Measurements from ENCODE around the gene RIC1. TPM values are rescaled to one million over a fixed set of nuclear protein-coding genes. Genes with fewer than 3 reads are reported as not detected.
"Not testable (repeated sequence)": the region's sequence is repeated elsewhere in the genome, so short reads cannot be mapped to it uniquely, and the experiment has no call there.

Gene RIC1
- total RNA-seq, 2 donors from 2014 or later, result 18.0 to 49.8 TPM

DNA sequence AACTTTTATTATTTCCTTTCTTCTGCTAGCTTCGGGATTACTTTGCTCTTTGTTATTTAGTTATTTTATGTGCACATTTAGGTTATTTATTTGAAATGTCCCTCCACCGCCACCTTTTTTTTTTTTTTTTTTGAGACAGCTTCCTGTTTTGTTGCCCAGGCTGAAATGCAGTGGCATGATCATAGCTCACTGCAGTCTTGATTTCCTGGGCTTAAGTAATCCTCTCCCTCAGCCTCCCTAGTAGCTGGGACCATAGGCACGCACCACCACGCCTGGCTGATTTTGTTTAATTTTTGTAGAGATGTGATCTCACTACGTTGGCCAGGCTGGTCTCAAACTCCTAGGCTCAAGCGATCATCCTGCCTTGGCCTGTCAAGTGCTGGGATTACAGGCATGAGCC is 38.5 kb downstream of the RIC1 start:
- TF ChIP-seq, protein P1, sequence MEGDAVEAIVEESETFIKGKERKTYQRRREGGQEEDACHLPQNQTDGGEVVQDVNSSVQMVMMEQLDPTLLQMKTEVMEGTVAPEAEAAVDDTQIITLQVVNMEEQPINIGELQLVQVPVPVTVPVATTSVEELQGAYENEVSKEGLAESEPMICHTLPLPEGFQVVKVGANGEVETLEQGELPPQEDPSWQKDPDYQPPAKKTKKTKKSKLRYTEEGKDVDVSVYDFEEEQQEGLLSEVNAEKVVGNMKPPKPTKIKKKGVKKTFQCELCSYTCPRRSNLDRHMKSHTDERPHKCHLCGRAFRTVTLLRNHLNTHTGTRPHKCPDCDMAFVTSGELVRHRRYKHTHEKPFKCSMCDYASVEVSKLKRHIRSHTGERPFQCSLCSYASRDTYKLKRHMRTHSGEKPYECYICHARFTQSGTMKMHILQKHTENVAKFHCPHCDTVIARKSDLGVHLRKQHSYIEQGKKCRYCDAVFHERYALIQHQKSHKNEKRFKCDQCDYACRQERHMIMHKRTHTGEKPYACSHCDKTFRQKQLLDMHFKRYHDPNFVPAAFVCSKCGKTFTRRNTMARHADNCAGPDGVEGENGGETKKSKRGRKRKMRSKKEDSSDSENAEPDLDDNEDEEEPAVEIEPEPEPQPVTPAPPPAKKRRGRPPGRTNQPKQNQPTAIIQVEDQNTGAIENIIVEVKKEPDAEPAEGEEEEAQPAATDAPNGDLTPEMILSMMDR (IDR thresholded peaks at IDR 0.05), result no peak
- TF ChIP-seq POLR2A (IDR thresholded peaks at IDR 0.05), result no peak
- no peak for TF ChIP-seq POLR2AphosphoS5 (IDR thresholded peaks at IDR 0.05)
- intact Hi-C loops (cut with DNase I), result no loop called here
- Histone ChIP-seq H3K4me3 (no peak overlapping the region), H3K9me3 (no peaks in the 10 kb centered on the region), H3K36me3 (no peaks in the 10 kb centered on the region), H3K27ac (no peak overlapping the region), H3K27me3 (replicated peaks; ENCODE audit: insufficient read depth) (no peaks in the 10 kb centered on the region), H3K4me1 (replicated peaks) (peaks cover 5% of the 10 kb centered on the region)
- no peak for DNase-seq (ENCODE audit: low spot score)
- 92% methylated on average over 6 of the region's 6 CpGs for WGBS

- 91% methylated on average over 2 of the region's 2 CpGs for WGBS
- Histone ChIP-seq H3K27ac (no peak overlapping the region), H3K27me3 (replicated peaks; ENCODE audit: insufficient read depth) (no peaks in the 10 kb centered on the region), H3K36me3 (no peaks in the 10 kb centered on the region), H3K9me3 (no peaks in the 10 kb centered on the region), H3K4me3 (no peak overlapping the region), H3K4me1 (replicated peaks) (peaks cover 5% of the 10 kb centered on the region)
- TF ChIP-seq POLR2AphosphoS5 (IDR thresholded peaks at IDR 0.05), result no peak
- TF ChIP-seq, protein P1 (IDR thresholded peaks at IDR 0.05), result no peak
- TF ChIP-seq POLR2A (IDR thresholded peaks at IDR 0.05), result no peak
- no peak for DNase-seq (ENCODE audit: low spot score)
- intact Hi-C loops (cut with DNase I), result no loop called here
Observed at GRCh38 chr9:5670079-5670478, 41.2 kb downstream of the RIC1 start.

GRCh38 chr9:5671711-5672353 is 42.9 kb downstream of the RIC1 start:
- intact Hi-C loops (cut with DNase I), result no loop called here
- DNase-seq (ENCODE audit: low spot score), result no peak
- WGBS, result 32% methylated on average over 3 of the region's 3 CpGs

GRCh38 chr9:5675046-5675445 is 46.1 kb downstream of the RIC1 start:
- intact Hi-C loops (cut with DNase I); H3K4me3 ChIP-seq; H3K27ac ChIP-seq; H3K36me3 ChIP-seq; DNase-seq (ENCODE audit: low spot score); H3K9me3 ChIP-seq; H3K4me1 ChIP-seq (replicated peaks); H3K27me3 ChIP-seq (replicated peaks; ENCODE audit: insufficient read depth): not testable (repeated sequence)
- WGBS, result 95% methylated on average over 11 of the region's 11 CpGs

More at GRCh38 chr9:5671711-5672353, 42.9 kb downstream of the RIC1 start:
- no peak overlapping the region for H3K27ac ChIP-seq
- H3K9me3 ChIP-seq, result no peaks in the 10 kb centered on the region
- no peaks in the 10 kb centered on the region for H3K36me3 ChIP-seq
- H3K4me1 ChIP-seq (replicated peaks), result peaks cover 5% of the 10 kb centered on the region
- H3K27me3 ChIP-seq (replicated peaks; ENCODE audit: insufficient read depth), result no peaks in the 10 kb centered on the region
- TF ChIP-seq, protein P1 (IDR thresholded peaks at IDR 0.05), result no peak
- TF ChIP-seq POLR2AphosphoS5 (IDR thresholded peaks at IDR 0.05), result no peak
- TF ChIP-seq POLR2A (IDR thresholded peaks at IDR 0.05), result no peak
- H3K4me3 ChIP-seq, result no peak overlapping the region

- H3K27me3 ChIP-seq (replicated peaks; ENCODE audit: insufficient read depth); H3K4me3 ChIP-seq; H3K27ac ChIP-seq; H3K9me3 ChIP-seq; H3K36me3 ChIP-seq; DNase-seq (ENCODE audit: low spot score); H3K4me1 ChIP-seq (replicated peaks); intact Hi-C loops (cut with DNase I): not testable (repeated sequence)
- whole genome bisulfite sequencing, result 92% methylated on average over 11 of the region's 11 CpGs
Observed at GRCh38 chr9:5683591-5683990, 54.7 kb downstream of the RIC1 start.

DNA sequence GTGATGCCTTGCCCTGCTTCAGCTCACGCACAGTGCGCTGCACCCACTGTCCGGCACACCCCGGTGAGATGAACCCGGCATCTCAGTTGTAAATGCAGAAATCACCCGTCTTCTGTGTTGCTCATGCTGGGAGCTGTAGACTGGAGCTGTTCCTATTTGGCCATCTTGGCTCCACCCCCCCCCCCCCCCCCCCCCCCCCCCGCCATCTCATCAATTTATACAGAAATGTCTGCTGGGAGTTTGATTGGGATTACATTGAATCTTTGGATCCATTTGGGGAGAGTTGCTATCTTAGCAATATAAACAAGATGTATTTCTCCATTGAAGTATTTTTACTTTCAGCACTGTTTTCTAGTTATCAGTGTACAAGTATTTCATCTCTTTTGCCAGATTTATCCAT is 55.2 kb downstream of the RIC1 start:
- WGBS, result 100% methylated on average over 6 of the region's 7 CpGs
- DNase-seq (ENCODE audit: low spot score), result no peak
- no peaks in the 10 kb centered on the region for H3K4me1 ChIP-seq (replicated peaks)
- no peaks in the 10 kb centered on the region for H3K36me3 ChIP-seq
- H3K9me3 ChIP-seq, result no peaks in the 10 kb centered on the region
- H3K27ac ChIP-seq, result no peak overlapping the region
- intact Hi-C loops (cut with DNase I), result no loop called here
- H3K27me3 ChIP-seq (replicated peaks; ENCODE audit: insufficient read depth), result no peaks in the 10 kb centered on the region
- H3K4me3 ChIP-seq, result no peak overlapping the region
- TF ChIP-seq POLR2A (IDR thresholded peaks at IDR 0.05) (no peak), POLR2AphosphoS5 (IDR thresholded peaks at IDR 0.05) (no peak)
- TF ChIP-seq, protein P1 (IDR thresholded peaks at IDR 0.05), result no peak

Data from prostate gland (tissue), 2 donors.